CD4-positive, alpha-beta T cell (primary cell): ENCODE data around the gene UQCR11. TPM values are rescaled to one million over a fixed set of nuclear protein-coding genes. Genes with fewer than 3 reads are reported as not detected.
A peak's percentile ranks its signal among the peaks of the same experiment; 100 is the strongest.

Experiments
- ATAC-seq: fragments of 200-7000 bp; cut with Tn5 transposase; one replicate; pipeline ENCODE4 v1.10.0; 2022; ENCODE audit warnings: mild to moderate bottlenecking; ENCODE audit not compliant: poor library complexity
- CTCF ChIA-PET: fragments of 350-600 bp; sonication (Branson Sonifier 250); formaldehyde crosslinking; loops from one replicate; lab custom pipeline; 2021; ENCODE audit warnings: antibody characterized with exemption, inconsistent platforms; lab: Charles Lee
- POLR2A ChIA-PET: fragments of 350-600 bp; sonication (Branson Sonifier 250); formaldehyde crosslinking; loops from one replicate; lab custom pipeline; 2021; ENCODE audit warnings: antibody characterized with exemption, inconsistent platforms; lab: Charles Lee
- DNase-seq, 14 experiments: peaks; one replicate each; pipeline ENCODE4 v3.0.0-alpha.2; 2013 to 2020; ENCODE audit warnings: mixed read lengths in 2 of 14
- H3K27ac ChIP-seq, 2 donors: one replicate each; pipeline versions ENCODE4 v1.5.1 to v1.7.0; 2013; ENCODE audit warnings: low read length in 2 of 2, low read depth in 1 of 2, mild to moderate bottlenecking in 1 of 2
- H3K27me3 ChIP-seq, 2 experiments: 1 replicate in 1 of 2; 2 replicates in 1 of 2; pipeline versions ENCODE4 v1.6.1 to v1.7.0; 2013; ENCODE audit warnings: low read length in 2 of 2, control low read depth in 1 of 2, mild to moderate bottlenecking in 1 of 2, moderate library complexity in 1 of 2; ENCODE audit not compliant: insufficient read depth in 2 of 2, control insufficient read depth in 1 of 2
- H3K36me3 ChIP-seq: one replicate; pipeline ENCODE4 v1.6.1; 2013; ENCODE audit warnings: low read length, control low read depth; ENCODE audit not compliant: insufficient read depth
- H3K4me1 ChIP-seq: one replicate; pipeline ENCODE4 v1.6.1; 2013; ENCODE audit warnings: low read length, control low read depth; ENCODE audit not compliant: insufficient read depth
- H3K4me3 ChIP-seq: one replicate; pipeline ENCODE4 v1.5.1; 2013; ENCODE audit warnings: mild to moderate bottlenecking, low read length, moderate library complexity
- H3K9me3 ChIP-seq, 2 experiments: 1 replicate in 1 of 2; 2 replicates in 1 of 2; pipeline versions ENCODE4 v1.6.1 to v1.7.0; 2013; ENCODE audit warnings: low read length in 2 of 2, mild to moderate bottlenecking in 2 of 2, control low read depth in 1 of 2, moderate library complexity in 1 of 2; ENCODE audit not compliant: control insufficient read depth in 1 of 2, insufficient read depth in 1 of 2
- H3K27ac Mint-ChIP-seq: one replicate; pipeline ENCODE4 v1.8.0; 2020; ENCODE audit warnings: mixed read lengths
- H3K27me3 Mint-ChIP-seq: one replicate; pipeline ENCODE4 v1.8.0; 2021; ENCODE audit warnings: mixed read lengths
- H3K36me3 Mint-ChIP-seq: one replicate; pipeline ENCODE4 v1.8.0; 2021; ENCODE audit warnings: low read depth, mixed read lengths
- H3K4me1 Mint-ChIP-seq: one replicate; pipeline ENCODE4 v1.8.0; 2021; ENCODE audit warnings: low read depth, mixed read lengths
- H3K4me3 Mint-ChIP-seq: one replicate; pipeline ENCODE4 v1.8.0; 2020; ENCODE audit warnings: mild to moderate bottlenecking, mixed read lengths
- H3K9me3 Mint-ChIP-seq: one replicate; pipeline ENCODE4 v1.8.0; 2020; ENCODE audit warnings: mixed read lengths
- intact Hi-C, 2 experiments: fragments of 100-400 bp; cut with DNase I in 1 of 2; cut with micrococcal nuclease in 1 of 2; formaldehyde crosslinking; loops; one replicate each; pipeline versions ENCODE4 v1.15.1 to v1.9.0; 2023 to 2025; cut with DNase I, micrococcal nuclease
- total RNA-seq, 174 experiments: library from RNA in 2 of 174; stranded (reverse) in 2 of 174; gene quantifications; one replicate each; pipeline ENCODE4 v1.2.3 and lab custom pipeline; 2021 to 2026
- TF ChIP-seq, protein P1 (sequence below): fragments of 200-600 bp; IDR thresholded peaks from one replicate; pipeline ENCODE4 v1.8.0; 2022; ENCODE audit warnings: antibody characterized with exemption, mild to moderate bottlenecking

UQCR11 gene
- total RNA-seq, 2 experiments from 2014 or later, result 88.9 to 93.8 TPM

DNA sequence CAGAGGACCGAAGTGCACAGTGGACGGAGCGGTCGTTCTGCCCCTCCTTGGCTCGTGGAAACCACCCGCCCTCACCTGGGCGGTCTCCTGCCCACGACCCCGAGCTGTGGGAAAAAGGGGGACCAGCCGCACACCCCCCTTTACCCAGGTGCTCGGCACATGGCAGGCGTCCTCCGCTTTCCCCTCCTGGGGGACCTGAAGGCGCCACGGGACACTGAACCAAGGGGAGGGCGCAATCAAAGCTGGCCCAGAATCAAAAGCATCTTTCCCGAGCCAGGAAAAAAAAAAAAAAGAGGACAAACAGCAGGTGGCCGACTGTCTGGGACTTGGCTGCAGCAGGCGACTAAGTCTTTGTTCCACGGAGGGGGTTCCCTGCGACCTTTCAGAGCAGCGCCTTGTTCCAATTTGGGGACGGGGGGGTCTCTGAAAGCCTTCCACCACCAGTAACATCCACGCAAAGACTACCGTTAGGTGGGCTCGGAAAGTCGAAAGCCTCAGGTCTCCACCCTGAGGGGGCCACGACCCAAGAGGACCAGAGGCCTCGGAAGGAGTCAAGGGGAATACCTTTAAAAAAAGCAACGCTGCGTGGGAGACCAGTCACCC is 13.7 kb downstream of the UQCR11 start:
- H3K36me3 Mint-ChIP-seq, result peaks cover 13% of the 10 kb centered on the region
- no peaks in the 10 kb centered on the region for H3K9me3 Mint-ChIP-seq
- H3K4me3 Mint-ChIP-seq, result peak overlapping the region; percentile 86
- ChIA-PET POLR2A (interaction anchor here (1.2 to 3.0 kb wide), 3 partner anchors 14 to 61 kb away, joined by 4 to 36 read pairs (median 13); partner anchors contain the start of genes TCF3 and UQCR11), CTCF (interaction anchor here (0.6 to 2.0 kb wide), 6 partner anchors 14 to 234 kb away, joined by 3 to 10 read pairs (median 4); no protein-coding TSS in a partner anchor)
- intact Hi-C loops, result loop anchor here in 1 of 2 experiments (1.0 to 2.0 kb wide), 4 partner anchors 14 to 221 kb away; partner anchors contain the start of genes ATP8B3, MEX3D, TCF3 and UQCR11
- no peak for ATAC-seq
- peaks cover 33% of the 10 kb centered on the region for H3K4me1 ChIP-seq
- TF ChIP-seq, protein P1, sequence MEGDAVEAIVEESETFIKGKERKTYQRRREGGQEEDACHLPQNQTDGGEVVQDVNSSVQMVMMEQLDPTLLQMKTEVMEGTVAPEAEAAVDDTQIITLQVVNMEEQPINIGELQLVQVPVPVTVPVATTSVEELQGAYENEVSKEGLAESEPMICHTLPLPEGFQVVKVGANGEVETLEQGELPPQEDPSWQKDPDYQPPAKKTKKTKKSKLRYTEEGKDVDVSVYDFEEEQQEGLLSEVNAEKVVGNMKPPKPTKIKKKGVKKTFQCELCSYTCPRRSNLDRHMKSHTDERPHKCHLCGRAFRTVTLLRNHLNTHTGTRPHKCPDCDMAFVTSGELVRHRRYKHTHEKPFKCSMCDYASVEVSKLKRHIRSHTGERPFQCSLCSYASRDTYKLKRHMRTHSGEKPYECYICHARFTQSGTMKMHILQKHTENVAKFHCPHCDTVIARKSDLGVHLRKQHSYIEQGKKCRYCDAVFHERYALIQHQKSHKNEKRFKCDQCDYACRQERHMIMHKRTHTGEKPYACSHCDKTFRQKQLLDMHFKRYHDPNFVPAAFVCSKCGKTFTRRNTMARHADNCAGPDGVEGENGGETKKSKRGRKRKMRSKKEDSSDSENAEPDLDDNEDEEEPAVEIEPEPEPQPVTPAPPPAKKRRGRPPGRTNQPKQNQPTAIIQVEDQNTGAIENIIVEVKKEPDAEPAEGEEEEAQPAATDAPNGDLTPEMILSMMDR, result no peak
- DNase-seq, result peak in 2 of 14 experiments; percentile 45 to 57
- H3K27me3 ChIP-seq, result no peaks in the 10 kb centered on the region
- H3K36me3 ChIP-seq, result peaks cover 4% of the 10 kb centered on the region
- H3K4me1 Mint-ChIP-seq, result peaks cover 21% of the 10 kb centered on the region
- no peaks in the 10 kb centered on the region for H3K27me3 Mint-ChIP-seq
- H3K9me3 ChIP-seq, result no peaks in the 10 kb centered on the region
- H3K4me3 ChIP-seq, result peak overlapping the region; percentile 88
- peak overlapping the region; percentile 80 for H3K27ac Mint-ChIP-seq
- H3K27ac ChIP-seq, result peak overlapping the region; percentile 87

DNA sequence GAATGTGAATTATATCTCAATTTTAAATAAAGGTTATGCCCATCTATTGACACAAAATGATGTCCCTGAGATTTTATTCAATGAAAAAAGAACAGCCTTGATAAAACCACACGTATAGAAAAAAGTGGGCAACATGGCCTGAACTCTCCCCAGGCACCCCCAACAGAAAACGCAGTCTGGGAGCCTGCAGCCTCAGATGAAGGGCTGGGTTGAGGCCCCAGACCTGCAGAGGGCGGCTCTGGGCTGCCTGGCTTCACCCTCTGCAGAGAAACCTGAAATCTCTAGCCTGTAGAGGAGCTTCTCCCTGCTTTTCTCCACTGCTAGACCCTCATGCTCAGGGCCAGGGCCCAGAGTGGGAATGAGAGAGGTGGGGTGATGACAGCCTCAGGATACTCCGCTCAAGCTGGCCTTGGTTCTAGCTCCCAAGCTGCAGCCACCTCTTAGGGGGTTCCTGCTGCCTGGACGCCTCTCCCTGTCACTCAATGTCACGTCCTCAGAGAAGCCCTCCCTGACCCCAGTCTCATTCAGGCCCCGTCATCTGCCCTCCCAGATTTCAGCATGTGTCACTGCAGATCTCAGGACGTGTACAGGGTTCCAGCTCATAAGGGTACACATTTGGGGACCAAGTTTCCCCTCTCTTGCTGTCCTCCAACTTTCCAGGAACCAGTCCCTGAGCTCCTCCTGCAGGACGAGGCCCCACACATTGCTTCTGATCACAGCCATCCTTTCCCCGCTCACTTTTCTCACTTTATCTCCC is 14.4 kb downstream of the UQCR11 start:
- Histone ChIP-seq H3K4me1 (peaks cover 33% of the 10 kb centered on the region), H3K4me3 (peak overlapping the region; percentile 88), H3K27me3 (no peaks in the 10 kb centered on the region), H3K9me3 (no peaks in the 10 kb centered on the region), H3K36me3 (peaks cover 2% of the 10 kb centered on the region), H3K27ac (peak overlapping the region in 1 of 2 donors; percentile 37)
- peak in 6 of 14 experiments; percentile 21 to 58 (median 28) for DNase-seq
- POLR2A ChIA-PET, result interaction anchor here (1.2 to 1.9 kb wide), 2 partner anchors 15 to 62 kb away, joined by 4 to 13 read pairs; partner anchors contain the start of genes TCF3 and UQCR11
- Mint-ChIP-seq H3K27me3 (no peaks in the 10 kb centered on the region), H3K27ac (peak overlapping the region; percentile 80), H3K9me3 (no peaks in the 10 kb centered on the region), H3K4me3 (peak overlapping the region; percentile 86), H3K4me1 (peaks cover 25% of the 10 kb centered on the region), H3K36me3 (peaks cover 15% of the 10 kb centered on the region)
- TF ChIP-seq, protein P1, result no peak
- intact Hi-C loops, result loop anchor here in 1 of 2 experiments (2.0 kb wide), 1 partner anchor 22 kb away; the partner anchor contains the start of gene MEX3D
- no peak for ATAC-seq
- CTCF ChIA-PET, result interaction anchor here (0.6 to 2.0 kb wide), 7 partner anchors 15 to 1837 kb away, joined by 3 to 10 read pairs (median 4); no protein-coding TSS in a partner anchor

DNA sequence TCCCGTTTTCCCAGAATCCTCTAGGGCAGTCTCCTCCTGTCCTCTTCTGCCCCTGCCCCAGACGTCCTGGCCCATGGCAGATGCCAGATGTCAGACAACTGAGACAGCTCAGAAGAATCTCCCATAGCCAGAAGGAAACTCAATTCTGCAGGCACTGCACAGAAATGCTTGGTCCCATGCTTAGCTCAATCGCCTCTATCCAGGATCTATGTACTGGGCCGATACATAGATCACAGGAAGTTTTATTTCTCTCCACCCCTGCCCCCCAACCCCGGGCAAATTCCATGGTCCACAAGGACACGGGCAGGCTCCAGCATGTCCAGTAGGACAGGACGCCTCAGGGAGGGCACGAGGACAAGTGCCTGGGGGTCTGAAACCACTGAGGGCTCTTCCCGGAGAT is 17.4 kb downstream of the UQCR11 start:
- Histone ChIP-seq H3K27ac (no peak overlapping the region), H3K4me1 (peaks cover 34% of the 10 kb centered on the region), H3K4me3 (no peak overlapping the region), H3K27me3 (no peaks in the 10 kb centered on the region), H3K9me3 (no peaks in the 10 kb centered on the region), H3K36me3 (peaks cover 10% of the 10 kb centered on the region)
- intact Hi-C loops, result no loop called here
- Mint-ChIP-seq H3K36me3 (peaks cover 17% of the 10 kb centered on the region), H3K4me1 (peaks cover 23% of the 10 kb centered on the region), H3K27ac (no peak overlapping the region), H3K4me3 (peak overlapping the region; percentile 15), H3K9me3 (no peaks in the 10 kb centered on the region), H3K27me3 (no peaks in the 10 kb centered on the region)
- ChIA-PET CTCF (no interaction called here), POLR2A (no interaction called here)
- ATAC-seq, result no peak
- TF ChIP-seq, protein P1, result no peak
- no peak for DNase-seq
